Loucy (cell line): ENCODE data around the gene HDAC10.

Source experiments
- EZH2phosphoT487 ChIP-seq: fragments of 200-600 bp; IDR thresholded peaks from 2 replicates; pipeline ENCODE4 v1.6.1; 2018; ENCODE audit warnings: antibody characterized with exemption, mild to moderate bottlenecking, moderate library complexity, borderline replicate concordance
- TF ChIP-seq, protein P1 (sequence below): fragments of 200-600 bp; sonication (generic); conservative IDR thresholded peaks from 2 replicates; pipeline ENCODE4 v1.5.1; 2014; ENCODE audit warnings: mild to moderate bottlenecking, antibody characterized with exemption, low read length

DNA sequence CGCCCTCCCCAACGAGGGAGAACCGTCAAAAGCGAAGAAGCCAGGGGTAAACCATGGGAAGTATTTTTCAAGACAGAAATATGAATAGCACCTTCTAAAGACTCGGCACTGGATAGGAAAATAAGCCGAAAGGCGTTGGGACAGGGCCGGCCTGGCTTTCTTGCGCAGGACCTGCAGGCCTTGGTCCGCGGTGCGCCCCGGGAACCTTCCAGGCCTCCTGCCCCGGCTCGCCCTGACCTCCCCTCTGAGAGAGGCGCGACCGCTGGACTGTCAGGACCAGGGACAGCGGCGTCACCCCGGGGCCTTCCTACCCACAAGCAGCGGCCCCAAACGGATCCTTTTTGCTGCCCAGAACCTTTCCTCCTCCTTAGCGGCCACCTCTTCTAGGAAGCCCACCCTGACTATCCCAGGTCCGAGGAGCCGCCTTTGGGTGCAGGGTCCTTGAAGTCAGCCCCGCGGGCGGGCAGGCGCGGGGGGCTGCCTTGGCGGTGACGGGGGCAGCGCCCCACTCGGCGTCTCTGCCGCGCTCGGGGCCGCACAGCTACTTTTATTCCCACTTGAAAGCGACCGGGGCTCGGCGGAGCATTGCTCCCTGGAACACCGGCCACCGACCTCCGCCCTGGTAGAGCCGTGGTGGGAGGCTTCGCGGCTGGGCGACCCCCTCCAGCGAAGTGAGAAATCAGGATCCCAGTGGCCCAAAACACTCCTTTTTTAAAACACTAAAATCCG is 19.8 kb upstream of the HDAC10 start:
- TF ChIP-seq, protein P1, sequence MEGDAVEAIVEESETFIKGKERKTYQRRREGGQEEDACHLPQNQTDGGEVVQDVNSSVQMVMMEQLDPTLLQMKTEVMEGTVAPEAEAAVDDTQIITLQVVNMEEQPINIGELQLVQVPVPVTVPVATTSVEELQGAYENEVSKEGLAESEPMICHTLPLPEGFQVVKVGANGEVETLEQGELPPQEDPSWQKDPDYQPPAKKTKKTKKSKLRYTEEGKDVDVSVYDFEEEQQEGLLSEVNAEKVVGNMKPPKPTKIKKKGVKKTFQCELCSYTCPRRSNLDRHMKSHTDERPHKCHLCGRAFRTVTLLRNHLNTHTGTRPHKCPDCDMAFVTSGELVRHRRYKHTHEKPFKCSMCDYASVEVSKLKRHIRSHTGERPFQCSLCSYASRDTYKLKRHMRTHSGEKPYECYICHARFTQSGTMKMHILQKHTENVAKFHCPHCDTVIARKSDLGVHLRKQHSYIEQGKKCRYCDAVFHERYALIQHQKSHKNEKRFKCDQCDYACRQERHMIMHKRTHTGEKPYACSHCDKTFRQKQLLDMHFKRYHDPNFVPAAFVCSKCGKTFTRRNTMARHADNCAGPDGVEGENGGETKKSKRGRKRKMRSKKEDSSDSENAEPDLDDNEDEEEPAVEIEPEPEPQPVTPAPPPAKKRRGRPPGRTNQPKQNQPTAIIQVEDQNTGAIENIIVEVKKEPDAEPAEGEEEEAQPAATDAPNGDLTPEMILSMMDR: no peak
- no peak for TF ChIP-seq EZH2phosphoT487
